ENCODE results near the gene SPEN. TPM values are rescaled to one million over a fixed set of nuclear protein-coding genes. Genes with fewer than 3 reads are reported as not detected.
A peak's percentile ranks its signal among the peaks of the same experiment; 100 is the strongest.

Gene SPEN
- total RNA-seq, 1 donor from 2014 or later, result 20.8 TPM

GRCh38 chr1:15963363-15963967, 116.0 kb downstream of the SPEN start:
- Histone ChIP-seq H3K36me3 (peaks cover 3% of the 10 kb centered on the region), H3K4me1 (peaks cover 66% of the 10 kb centered on the region), H3K9me3 (replicated peaks) (no peaks in the 10 kb centered on the region), H3K27ac (replicated peaks) (peak overlapping the region; percentile 3), H3K27me3 (ENCODE audit: low read depth) (no peaks in the 10 kb centered on the region), H3K4me3 (no peak overlapping the region)
- TF ChIP-seq CTCF (IDR thresholded peaks at IDR 0.05; ENCODE audit: borderline replicate concordance), result no peak
- DNase-seq, result no peak
- intact Hi-C loops (cut with micrococcal nuclease), result no loop called here

- no peak for TF ChIP-seq CTCF (IDR thresholded peaks at IDR 0.05; ENCODE audit: borderline replicate concordance)
- intact Hi-C loops (cut with micrococcal nuclease), result no loop called here
- peaks cover 60% of the 10 kb centered on the region for H3K4me1 ChIP-seq
- H3K4me3 ChIP-seq, result no peak overlapping the region
- H3K9me3 ChIP-seq (replicated peaks), result no peaks in the 10 kb centered on the region
- no peaks in the 10 kb centered on the region for H3K27me3 ChIP-seq (ENCODE audit: low read depth)
- no peak for DNase-seq
- peaks cover 9% of the 10 kb centered on the region for H3K36me3 ChIP-seq
- H3K27ac ChIP-seq (replicated peaks), result peak overlapping the region; percentile 3
Observed at GRCh38 chr1:15963968-15964648, 116.6 kb downstream of the SPEN start.

GRCh38 chr1:15965228-15965767, 117.8 kb downstream of the SPEN start:
- intact Hi-C loops (cut with micrococcal nuclease), result no loop called here
- H3K4me1 ChIP-seq, result peaks cover 49% of the 10 kb centered on the region
- H3K4me3 ChIP-seq, result peak overlapping the region; percentile 28
- TF ChIP-seq CTCF (IDR thresholded peaks at IDR 0.05; ENCODE audit: borderline replicate concordance), result no peak
- peaks cover 20% of the 10 kb centered on the region for H3K36me3 ChIP-seq
- H3K27me3 ChIP-seq (ENCODE audit: low read depth), result no peaks in the 10 kb centered on the region
- H3K9me3 ChIP-seq (replicated peaks), result no peaks in the 10 kb centered on the region
- DNase-seq, result no peak
- peak overlapping the region; percentile 64 for H3K27ac ChIP-seq (replicated peaks)

GRCh38 chr1:15966081-15966955, 118.8 kb downstream of the SPEN start:
- no peaks in the 10 kb centered on the region for H3K27me3 ChIP-seq (ENCODE audit: low read depth)
- intact Hi-C loops (cut with micrococcal nuclease), result no loop called here
- peak overlapping the region; percentile 64 for H3K27ac ChIP-seq (replicated peaks)
- no peaks in the 10 kb centered on the region for H3K9me3 ChIP-seq (replicated peaks)
- H3K36me3 ChIP-seq, result peaks cover 22% of the 10 kb centered on the region
- H3K4me1 ChIP-seq, result peaks cover 46% of the 10 kb centered on the region
- H3K4me3 ChIP-seq, result peak overlapping the region; percentile 28
- TF ChIP-seq CTCF (IDR thresholded peaks at IDR 0.05; ENCODE audit: borderline replicate concordance), result no peak
- no peak for DNase-seq

- Histone ChIP-seq H3K9me3 (replicated peaks) (no peaks in the 10 kb centered on the region), H3K27me3 (ENCODE audit: low read depth) (no peaks in the 10 kb centered on the region), H3K36me3 (peaks cover 28% of the 10 kb centered on the region), H3K4me3 (no peak overlapping the region), H3K4me1 (peaks cover 50% of the 10 kb centered on the region), H3K27ac (replicated peaks) (peak overlapping the region; percentile 64)
- no peak for DNase-seq
- TF ChIP-seq CTCF (IDR thresholded peaks at IDR 0.05; ENCODE audit: borderline replicate concordance), result no peak
- intact Hi-C loops (cut with micrococcal nuclease), result no loop called here
Observed at GRCh38 chr1:15966956-15967344, 119.4 kb downstream of the SPEN start.

All from left ventricle myocardium inferior (tissue), 1 donor.